Activated naive CD8-positive, alpha-beta T cell treated with anti-CD3 and anti-CD28 coated beads, Interleukin-2, amount 50 U/mL, for 16 hours (primary cell): ENCODE data around the gene SHISA5.
A peak's percentile ranks its signal among the peaks of the same experiment; 100 is the strongest.

Experiments
- DNase-seq: peaks from one replicate; pipeline ENCODE4 v3.0.0-alpha.2; 2020; ENCODE audit warnings: low read depth, low spot score

Gene SHISA5

DNA sequence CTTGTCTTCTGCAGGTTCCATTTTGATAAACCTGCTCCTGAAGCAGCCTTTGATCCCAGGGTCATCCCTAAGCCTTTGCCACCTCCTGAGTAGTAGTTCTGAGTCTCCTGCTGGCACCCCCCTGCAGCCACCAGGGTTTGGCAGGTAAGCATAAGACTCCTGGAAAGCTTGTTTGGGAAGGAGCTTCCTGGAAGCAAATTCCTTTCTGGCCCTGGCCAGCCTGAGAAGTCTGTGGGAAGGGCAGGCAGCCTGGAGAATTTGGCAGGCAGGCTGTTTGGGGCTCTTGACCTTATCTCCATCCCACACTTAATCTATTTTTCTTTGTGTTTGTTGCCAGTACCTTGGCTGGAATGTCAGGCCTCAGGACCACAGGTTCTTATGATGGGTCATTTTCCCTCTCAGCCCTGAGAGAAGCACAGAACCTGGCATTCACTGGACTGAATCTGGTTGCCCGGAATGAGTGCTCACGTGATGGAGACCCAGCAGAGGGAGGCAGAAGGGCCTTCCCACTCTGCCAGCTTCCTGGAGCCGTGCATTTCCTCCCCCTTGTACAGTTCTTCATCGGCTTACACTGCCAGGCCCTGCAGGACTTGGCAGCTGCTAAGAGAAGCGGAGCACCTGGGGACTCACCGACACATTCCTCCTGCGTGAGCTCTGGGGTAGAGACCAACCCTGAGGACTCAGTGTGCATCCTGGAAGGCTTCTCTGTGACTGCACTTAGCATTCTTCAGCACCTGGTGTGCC lies 44.0 kb downstream of the SHISA5 start:
- DNase-seq: no peak

DNA sequence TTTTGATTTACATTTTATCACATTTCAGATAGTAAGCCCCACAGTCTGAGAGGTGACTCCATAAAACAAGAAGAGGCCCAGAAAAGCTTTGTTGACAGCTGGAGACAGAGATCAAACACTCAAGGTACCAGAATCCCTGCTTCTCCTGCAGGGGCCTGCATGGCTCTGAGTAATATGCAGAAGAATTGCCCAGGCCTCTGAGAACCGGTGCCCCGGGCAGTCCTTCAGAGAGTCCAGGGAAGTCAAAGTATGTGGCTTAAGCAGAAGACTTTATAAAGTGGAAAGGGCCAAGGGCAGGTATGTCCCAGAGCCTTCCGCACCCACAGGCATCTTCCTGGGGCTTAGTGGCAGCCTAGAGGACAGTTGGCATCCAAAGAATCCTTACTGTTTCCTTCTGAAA lies 44.6 kb downstream of the SHISA5 start:
- no peak for DNase-seq

DNA sequence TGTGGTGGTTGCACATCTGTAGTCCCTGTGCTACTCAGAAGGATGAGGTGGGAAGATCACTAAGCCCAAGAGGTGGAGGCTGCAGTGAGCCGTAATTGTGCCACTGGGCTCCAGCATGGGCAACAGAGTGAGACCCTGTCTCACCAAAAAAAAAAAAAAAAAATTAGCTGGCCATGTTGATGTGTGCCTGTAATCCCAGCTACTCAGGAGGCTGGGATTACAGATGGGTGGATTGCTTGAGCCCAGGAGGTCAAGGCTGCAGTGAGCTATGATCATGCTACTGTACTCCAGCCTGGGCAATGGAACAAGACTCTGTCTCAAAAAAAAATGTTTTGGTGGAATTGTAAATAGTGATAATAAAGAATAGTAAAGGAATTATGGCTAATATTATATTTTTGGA lies 47.5 kb downstream of the SHISA5 start:
- no peak for DNase-seq

DNA sequence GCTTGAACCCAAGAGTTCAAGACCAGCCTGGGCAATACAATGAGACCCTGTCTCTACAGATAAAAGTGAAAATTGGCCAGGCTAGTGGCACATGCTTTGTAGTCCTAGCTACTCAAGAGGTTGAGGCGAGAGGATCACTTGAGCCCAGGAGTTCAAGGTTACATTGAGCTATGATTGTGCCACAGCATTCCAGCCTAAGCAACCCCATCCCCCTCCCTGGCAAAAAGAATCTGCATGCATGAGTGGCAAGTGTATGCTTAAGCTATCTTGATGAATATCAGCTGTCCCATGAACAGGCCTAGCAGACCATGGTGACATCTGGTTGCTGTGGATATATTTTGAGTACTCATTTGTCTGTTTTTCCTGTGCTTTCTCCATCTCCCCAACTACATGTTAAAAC lies 52.7 kb downstream of the SHISA5 start:
- DNase-seq: no peak

DNA sequence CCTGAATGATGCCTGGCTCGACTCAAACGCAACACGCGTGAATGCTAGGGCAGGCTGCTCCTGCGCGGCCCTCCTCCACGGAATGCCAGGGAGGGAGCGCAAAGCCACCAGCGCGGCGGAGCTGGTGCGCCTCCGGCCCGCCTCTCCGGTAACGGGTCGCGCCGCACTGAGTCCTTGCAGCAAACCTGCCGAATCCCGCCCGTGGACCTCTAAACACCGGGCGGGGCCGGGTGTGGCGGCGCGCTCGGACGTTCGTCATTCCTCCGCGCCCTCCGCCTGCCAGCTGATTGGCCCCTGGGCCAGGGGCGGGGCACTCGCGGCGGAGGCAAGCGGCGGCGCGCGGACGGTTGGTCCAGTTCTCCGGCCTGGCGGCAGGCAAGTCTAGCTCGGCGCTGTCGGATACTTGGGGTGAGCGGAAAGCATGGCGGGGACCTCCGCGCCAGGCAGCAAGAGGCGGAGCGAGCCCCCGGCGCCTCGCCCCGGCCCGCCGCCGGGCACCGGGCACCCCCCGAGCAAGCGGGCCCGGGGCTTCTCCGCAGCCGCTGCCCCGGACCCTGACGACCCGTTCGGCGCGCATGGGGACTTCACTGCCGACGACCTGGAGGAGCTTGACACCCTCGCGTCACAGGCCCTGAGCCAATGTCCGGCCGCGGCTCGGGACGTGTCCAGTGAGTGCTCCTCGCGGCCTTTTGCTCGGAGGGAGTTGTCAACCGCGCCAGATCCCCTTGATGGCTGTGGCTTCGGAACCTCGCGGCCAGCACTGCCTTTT lies 57.4 kb downstream of the SHISA5 start, which contains the start of gene ATRIP:
ATRIP (plus strand) TSS at position 313 of the 769 bp plus-strand sequence; CDS start at position 422, 109 bp downstream.
- DNase-seq: peak; percentile 59

DNA sequence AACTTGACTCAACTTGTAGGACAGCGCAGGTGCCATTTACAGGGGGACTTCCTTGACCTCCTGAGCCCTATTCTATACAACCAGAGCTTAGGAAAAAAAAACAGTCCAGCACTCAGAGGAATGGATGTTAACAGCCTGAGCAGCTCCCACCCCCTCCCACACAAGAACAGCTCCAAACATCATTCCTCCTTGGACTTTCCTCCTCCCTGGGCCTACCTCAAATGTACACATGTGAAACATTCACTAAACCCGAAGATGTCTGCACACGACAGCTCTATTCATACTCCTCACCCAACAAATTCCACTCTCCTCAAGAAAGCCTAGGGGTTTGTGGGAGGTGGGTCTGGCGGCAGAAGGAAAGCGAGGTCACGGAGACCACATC lies 57.9 kb downstream of the SHISA5 start:
- no peak for DNase-seq

DNA sequence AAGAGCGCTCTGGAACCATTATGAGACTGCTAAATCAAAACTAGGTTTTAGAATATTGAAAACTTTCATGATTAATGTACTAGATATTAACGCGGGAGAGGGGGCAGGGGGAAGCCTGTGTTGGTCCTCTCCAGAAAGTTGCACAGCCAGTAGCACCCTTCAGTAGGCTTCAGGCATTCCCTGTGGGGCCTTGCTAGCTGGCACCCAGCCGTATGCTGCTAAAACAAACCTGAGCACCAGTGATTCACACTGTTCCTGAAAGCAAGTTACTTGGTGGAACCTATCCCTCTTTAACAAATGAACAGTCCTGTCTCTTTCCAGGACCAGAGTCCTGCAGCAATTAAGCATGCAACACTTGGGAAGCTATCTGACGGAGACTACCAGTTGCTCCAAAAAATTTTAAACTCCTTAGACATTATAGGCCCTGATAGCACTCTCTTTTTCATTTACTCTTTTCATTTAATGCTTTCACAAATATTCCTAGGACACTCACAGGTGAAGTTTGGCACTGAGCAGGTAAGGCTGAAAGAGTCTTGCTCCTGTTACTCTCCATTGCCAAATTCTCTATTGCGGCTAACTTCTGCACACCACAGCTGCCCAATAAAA lies 58.6 kb downstream of the SHISA5 start:
- no peak for DNase-seq

DNA sequence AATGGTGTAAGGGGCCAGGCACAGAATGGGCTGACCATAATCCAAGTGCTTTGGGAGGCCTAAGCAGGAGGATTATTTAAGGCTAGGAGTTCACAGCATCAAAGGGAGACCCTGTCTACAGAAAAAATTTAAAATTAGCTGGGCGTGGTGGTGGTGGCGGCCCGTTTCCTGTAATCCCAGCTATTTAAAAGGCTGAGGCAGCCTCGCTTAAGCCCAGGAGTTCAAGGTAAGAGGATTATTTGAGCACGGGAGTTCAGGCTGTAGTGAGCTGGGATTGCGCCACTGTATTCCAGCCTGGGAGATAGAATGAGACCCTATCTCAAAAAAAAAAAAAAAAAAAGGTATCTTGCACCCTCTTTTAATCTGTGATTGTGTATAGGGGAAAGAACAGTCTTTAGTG lies 62.0 kb downstream of the SHISA5 start:
- no peak for DNase-seq

DNA sequence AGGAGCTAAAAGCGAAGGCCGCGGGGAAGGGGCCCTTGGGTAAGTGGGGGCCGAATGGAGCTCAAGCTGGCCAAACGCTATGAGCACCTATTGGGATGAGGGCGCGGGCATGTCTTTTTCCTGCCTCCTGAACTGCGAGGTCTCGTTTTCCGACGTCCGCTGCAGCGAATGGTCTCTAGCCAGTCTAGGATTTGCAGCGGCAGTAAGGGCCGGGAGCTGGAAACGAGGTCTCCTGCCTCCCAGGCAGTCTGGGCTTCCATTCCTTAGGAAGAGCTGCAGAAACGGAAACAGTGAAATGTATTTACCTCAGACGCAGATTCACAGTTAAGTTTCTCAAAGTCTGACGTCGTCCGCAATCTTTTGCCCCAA lies 63.4 kb downstream of the SHISA5 start:
- no peak for DNase-seq

DNA sequence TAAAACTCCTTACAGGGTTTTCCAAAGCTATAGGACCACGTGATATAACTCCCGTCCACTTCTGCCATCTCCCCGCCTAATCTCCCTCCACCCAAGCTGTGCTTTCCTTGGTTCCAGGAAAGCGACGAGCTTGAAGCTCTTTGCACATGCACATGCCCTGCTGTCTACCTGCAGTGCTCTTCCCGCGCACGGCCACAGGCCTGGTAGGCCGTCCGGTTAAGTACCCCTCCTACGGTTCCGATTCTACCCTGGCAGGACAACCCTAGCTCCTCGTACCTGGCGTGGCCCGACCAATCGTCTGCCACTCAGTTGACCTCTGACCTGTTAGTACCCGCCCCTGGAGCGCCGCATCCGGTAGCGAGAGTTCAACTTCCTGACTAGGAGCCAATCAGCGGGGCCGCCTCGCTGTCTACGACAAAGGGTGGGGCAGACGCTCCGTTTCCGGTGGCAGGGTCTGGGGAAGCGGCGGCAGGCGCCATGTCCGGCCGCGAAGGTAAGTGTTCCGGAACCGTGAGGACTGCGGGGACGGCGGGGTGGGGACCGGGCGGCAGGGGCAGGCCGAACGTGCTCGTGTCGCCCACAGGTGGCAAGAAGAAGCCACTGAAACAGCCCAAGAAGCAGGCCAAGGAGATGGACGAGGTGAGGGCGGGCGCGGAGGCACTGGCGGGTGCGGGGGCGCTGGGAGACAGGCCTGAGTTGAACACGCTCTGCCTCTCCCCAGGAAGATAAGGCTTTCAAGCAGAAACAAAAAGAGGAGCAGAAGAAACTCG lies 64.0 kb downstream of the SHISA5 start, which contains the start of the genes CCDC51 and TMA7:
CCDC51 (minus strand) TSS at position 300 of the 770 bp plus-strand sequence. CDS start 4,991 bp downstream, outside the sequence.
TMA7 (plus strand) TSS at position 438 of the 770 bp plus-strand sequence; CDS start at position 478, 40 bp downstream.
- peak; percentile 98 for DNase-seq

DNA sequence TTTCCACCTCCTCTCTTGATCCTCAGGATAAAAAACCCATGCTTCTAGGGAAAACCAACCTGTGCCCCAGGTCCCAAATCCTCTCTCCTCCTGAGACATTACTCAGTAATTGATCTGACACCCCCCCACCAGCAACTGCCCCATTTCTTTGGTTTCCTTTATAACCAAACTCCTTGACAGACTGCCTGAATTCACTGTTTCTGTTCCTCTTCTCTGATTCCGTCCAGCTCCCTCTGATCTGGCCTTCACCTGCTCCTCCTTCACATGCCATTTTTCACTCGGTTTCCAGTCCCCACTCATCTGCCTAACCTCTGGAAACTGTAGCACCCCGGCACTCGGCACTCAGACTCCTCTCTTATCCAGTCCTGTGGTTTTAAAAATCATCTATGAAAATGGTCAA lies 66.2 kb downstream of the SHISA5 start:
- DNase-seq: no peak

DNA sequence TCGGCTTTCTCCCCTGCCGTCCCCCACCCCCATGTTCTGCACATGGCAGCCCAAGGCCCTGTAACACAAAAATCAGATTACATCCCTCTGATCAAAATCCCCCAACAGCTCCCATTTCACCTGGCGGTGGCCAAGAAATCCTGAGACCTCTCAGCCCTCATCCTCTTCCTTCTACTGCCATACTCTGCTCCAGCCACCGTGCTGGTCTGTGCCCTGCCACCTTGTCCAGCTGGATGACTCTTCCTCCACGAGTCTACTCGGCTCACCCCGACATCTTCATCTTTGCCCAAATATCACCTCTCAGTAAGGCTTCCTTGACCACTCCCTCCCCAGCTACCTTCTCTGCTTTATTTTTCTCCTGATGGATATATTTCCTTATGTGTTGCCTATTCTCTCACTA lies 67.1 kb downstream of the SHISA5 start:
- DNase-seq: no peak

DNA sequence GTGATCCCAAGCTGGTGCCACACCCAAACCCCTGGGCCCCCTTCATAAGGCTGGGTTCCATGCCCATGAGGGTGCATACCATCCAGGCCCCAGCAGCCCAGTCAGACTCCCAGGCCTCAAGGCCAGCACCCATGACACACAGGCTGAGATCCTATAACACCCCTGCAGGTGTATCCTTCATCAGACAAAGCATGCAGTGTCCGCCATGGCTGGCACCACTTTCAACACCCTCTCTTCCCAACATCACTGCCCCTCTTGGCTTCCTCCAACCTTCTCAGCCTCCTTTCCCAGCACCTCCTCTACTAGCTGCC lies 67.5 kb downstream of the SHISA5 start:
- no peak for DNase-seq

DNA sequence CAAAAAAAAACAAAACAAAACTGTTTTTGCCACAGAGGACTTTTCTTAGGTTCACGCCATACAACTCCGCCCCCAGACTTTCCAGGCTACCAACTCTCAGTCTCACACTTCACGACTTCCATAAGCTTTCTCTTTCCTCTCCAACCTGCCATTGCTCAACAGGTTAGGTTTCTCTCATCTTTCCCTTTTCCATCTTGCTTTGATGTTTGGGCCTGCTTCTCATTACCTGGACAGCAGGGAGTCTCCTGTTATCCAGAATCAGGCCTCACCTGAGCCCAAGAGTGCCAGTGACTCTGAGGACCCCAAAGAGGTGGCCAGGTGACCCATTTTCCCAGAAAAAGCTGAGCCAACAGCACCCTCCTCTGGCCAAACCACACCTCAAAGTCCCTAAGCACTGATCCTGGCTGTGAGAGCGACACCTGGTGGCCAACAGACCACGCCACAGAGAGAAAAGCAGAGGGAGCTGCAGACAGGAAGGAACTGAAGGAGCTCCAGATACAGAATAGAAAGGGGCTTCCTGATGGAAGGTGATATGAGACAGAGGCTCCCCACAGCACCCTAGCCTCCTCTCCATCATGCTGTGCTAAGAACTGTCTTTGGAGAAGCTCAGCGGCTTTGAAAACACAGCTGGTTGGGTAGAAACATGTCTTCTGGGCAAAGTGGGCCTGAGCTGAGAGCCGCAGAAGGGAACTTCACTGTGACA lies 68.0 kb downstream of the SHISA5 start:
- DNase-seq: peak; percentile 76

DNA sequence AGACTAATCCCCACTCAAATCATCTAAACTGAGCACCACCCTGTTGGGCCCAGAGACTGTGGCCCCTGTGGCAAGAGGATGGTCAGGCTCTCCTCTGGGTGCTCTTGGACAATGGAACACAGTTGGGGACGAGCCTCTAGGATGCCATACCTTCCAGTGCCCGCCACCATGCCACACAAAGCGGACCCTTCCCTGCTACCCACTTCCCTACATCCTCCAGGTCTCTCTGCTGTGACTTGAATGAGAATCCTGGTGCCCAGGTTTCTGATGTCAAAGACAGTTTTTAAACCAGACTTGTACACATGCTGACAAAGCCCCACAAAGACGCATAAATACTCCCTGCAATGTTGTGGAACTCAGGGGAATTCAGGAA lies 68.8 kb downstream of the SHISA5 start:
- DNase-seq: no peak

DNA sequence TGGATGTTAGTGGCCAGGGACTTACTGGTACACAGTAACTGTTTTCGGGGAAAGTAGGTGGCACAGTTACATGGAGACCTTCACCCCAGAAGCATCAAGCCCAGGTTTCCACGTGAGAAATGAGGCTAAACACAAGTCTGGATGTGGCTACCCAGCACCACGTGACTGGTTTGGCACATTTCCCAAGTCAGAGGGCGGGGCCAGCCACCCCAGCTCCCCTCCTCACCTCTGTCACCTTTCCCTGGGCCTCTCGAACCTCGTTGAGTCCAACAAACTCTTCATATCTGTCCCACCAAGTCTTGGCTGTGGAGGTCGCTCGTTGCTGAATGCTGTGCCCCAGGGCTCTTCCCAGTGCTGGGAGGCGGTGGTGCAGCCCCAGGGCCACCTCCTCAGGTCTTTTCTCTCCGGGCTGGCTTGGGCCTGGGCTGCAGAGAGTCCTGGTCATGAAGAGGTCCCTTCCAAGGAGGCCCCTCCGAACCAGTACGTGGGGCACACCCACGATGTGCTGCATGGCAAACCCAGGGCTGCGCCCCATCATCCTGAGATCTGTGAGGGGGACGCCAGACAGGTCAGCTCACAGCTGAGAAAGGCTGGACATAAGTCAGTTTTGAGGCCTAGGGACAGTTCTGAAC lies 69.3 kb downstream of the SHISA5 start:
- no peak for DNase-seq

DNA sequence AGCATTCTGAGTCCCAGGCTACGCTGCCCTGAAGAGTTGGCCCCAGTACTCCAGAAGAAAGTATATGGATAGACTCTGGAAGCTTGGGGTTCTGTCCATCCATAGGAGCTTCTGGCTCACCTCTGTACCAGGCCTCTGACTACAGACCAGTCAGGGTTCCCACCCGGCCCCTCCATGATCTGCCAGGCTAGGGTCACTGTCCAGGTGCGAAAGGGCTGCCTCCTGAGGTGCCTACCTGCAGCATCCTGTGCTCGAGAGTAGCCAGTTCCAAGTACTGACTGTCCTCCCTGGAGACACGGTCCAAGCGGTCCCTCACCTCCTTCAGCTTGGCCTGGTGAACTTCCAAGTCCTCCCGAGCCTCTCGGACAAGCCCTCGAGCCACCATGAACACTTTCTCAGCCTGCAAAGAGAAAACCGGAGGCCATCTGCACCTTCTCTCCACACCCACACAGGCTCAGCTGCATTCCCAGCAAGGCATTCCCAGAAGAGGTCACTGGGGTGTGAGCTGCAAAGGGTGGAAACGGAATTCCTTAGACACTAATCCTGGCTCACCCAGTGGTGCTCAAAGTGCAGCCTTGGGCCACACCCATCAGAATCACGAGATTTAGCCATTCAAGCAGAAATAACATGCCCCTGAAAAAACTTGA lies 70.4 kb downstream of the SHISA5 start:
- no peak for DNase-seq

DNA sequence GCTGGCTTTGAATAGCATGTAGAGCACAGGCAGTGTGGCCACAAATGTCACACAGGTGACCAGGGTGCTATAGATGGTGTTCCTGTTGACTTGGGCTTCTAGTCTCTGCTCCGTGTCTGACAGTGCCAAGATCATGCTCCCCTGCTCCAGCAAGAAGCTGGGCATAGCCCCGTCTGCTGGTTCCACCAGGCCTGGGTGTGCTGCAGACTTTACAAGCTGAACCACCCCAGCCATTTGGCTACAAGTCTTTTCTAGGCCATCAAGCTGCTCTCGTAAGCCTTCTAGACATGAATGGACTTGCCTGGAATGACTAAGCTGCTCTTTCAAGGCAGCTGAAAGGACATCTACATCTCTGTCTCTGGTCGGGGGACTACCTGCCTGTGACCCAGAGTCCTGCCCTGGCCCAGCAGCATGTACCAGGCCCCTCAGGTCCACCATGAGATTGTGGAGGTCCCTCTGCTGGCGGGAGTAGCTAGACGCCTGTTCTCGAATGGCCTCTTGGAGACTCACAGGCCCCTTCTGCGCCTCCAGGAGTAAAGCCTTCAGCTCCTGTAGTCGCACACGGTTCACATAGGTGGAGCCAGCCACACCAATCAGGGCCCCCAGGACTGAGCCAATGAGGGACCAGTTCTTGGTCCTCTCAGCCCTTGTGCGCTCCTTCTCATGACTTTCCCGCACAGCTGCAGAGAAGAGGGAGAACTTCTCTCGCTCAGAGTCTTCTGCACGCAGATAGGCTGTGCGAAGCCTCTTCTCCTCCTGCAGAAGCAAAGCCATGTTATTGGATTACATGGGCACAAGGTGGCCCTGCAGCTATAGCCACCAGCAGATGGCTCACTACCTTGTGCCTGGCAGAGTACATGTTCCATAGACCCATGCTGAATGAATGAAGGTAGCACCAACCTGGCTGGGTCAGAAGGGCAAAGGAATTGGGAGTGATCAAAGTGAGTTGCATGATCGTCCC lies 71.3 kb downstream of the SHISA5 start:
- DNase-seq: no peak
